Muscle layer of duodenum (tissue), 2 donors: Measurements from ENCODE around the gene PRELID1.

ENCODE experiments used
- H3K27ac ChIP-seq: one replicate; pipeline ENCODE4 v1.7.0; 2013; ENCODE audit warnings: mild to moderate bottlenecking, low read length
- H3K27me3 ChIP-seq: one replicate; pipeline ENCODE4 v1.7.0; 2013; ENCODE audit warnings: low read depth, mild to moderate bottlenecking, control low read depth, low read length
- H3K36me3 ChIP-seq, 2 donors: one replicate each; pipeline ENCODE4 v1.7.0; 2013; ENCODE audit warnings: low read length in 2 of 2, control low read depth in 1 of 2, mild to moderate bottlenecking in 1 of 2; ENCODE audit not compliant: insufficient read depth in 2 of 2, control insufficient read depth in 1 of 2
- H3K4me1 ChIP-seq, 2 donors: one replicate each; pipeline ENCODE4 v1.7.0; 2013; ENCODE audit warnings: low read length in 2 of 2, mild to moderate bottlenecking in 2 of 2, control low read depth in 1 of 2, moderate library complexity in 1 of 2; ENCODE audit not compliant: insufficient read depth in 2 of 2, control insufficient read depth in 1 of 2
- H3K4me3 ChIP-seq, 2 donors: one replicate each; pipeline ENCODE4 v1.7.0; 2013; ENCODE audit warnings: low read length in 2 of 2, low read depth in 1 of 2, mild to moderate bottlenecking in 1 of 2
- H3K9me3 ChIP-seq, 2 donors: one replicate each; pipeline ENCODE4 v1.7.0; 2013; ENCODE audit warnings: low read length in 2 of 2, control low read depth in 1 of 2, mild to moderate bottlenecking in 1 of 2; ENCODE audit not compliant: control insufficient read depth in 1 of 2
- donor health status: healthy.

The PRELID1 gene

DNA sequence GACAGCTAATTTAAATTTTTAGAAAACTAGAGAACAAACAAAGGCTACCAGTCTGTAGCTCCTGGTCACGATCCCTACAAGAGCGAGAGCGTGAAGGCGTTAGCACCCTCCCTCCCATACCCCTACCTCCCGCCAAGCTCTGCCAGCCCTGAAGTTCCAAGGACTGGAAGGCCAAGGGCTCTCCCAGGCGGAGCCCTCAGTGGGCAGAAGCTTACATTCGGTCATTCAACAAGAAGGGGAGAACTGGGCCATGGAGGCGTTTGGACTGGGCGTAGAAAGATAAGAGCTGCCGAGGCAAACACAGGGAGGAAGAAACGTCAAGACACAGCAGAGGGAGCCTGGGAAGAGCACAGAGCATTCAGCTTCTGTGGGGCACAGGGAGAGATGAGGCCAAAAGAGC lies 5.1 kb downstream of the PRELID1 start:
- Histone ChIP-seq H3K36me3 (peaks cover 16 to 28% of the 10 kb centered on the region in 2 donors), H3K4me1 (peaks cover 5 to 41% of the 10 kb centered on the region in 2 donors), H3K4me3 (no peak overlapping the region), H3K9me3 (no peaks in the 10 kb centered on the region), H3K27me3 (no peaks in the 10 kb centered on the region), H3K27ac (no peak overlapping the region)

DNA sequence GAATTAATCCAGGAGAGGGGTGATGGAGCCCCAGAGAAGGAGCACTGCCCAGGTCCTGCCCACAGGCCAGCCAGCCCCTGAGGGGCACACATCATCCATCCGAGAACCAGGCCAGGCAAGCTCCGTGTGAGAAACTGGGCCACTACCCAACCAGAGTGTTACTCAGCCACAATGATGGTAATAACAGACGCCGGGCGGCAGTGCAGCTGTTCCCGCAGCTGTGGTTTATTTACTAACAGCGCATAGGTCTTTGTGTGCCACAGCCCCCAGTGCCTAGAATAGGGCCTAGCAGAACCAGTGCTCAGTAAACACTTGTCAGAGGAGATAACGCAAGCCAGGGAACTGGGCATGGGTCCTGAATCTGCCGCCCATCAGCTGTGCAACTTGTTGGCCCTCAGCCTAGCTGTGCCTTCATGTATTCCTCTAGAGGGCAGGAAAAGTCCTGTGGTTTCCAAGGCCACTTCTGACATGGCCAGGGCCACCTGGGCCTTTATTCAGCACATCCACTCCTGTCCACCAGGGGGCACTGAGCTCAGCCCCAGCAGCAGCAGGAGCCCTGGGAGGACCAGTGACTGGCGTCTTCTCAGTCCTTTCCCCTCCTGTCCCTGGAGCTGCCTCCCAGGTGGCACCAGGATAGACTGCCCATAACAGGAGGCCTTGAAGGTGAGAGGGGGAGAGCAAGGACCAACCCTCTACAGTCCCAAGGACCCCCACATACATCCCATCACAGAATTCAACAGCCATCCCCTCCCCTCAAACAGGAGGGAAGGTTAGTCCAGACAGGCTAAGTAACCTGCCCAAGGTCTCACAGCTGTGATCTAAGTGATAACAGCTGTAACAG lies 6.0 kb downstream of the PRELID1 start:
- no peaks in the 10 kb centered on the region for H3K27me3 ChIP-seq
- peaks cover 0 to 36% of the 10 kb centered on the region in 2 donors for H3K4me1 ChIP-seq
- H3K4me3 ChIP-seq = no peak overlapping the region
- H3K27ac ChIP-seq = no peak overlapping the region
- H3K9me3 ChIP-seq = no peaks in the 10 kb centered on the region
- H3K36me3 ChIP-seq = peaks cover 16 to 28% of the 10 kb centered on the region in 2 donors

DNA sequence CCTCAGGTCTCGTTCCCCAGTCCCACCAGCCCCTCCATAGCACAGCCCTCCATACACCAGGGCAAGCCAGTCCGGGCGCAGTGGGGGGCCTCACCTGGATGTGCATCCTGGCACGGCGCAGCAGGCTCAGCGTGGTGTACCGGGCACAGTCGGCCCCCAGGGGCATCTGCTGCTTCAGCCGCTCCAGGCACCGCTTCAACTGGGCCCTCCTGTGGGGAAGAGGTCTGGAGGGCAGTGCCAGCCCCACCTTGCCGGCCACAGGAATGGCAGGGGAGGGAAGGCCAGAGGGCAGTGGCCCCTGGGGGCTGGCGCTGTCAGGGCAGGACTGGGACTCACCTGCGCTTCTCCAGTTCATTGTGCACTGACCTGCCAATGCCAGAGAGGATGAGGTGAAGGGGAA lies 6.7 kb downstream of the PRELID1 start:
- Histone ChIP-seq H3K27me3 (no peaks in the 10 kb centered on the region), H3K27ac (no peak overlapping the region), H3K36me3 (peaks cover 16 to 22% of the 10 kb centered on the region in 2 donors), H3K9me3 (no peaks in the 10 kb centered on the region), H3K4me1 (peaks cover 0 to 29% of the 10 kb centered on the region in 2 donors), H3K4me3 (no peak overlapping the region)

DNA sequence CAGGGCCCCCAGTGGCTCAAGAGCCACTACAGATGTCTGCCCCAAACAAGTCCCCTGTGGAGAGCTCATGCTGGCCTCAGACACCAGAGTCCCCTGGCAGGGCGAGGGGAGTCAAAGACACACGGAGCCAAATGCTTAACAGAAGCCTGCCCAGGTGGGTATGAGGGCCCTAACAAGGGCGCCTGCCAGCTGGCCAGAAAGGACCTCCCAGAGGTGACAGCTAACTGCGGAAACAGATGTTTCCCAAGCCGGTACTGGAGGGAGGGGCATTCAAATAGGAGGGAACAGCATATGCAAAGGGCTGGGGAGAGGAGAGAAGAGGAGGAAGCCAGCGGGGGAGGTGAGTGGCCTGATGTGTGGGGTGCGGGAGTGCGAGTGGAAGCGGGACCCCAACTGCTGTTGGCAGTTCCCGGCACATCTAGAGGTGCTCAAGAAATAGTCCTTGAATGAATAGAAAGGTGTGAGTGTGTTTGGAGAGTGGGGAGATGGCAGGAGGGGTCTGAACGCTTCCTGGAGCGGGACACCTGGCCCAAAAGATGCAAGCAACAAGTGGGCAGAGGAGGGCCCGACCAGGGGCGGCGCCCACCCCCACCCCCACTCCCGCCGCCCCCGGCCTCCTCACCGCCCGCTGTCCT lies 7.3 kb downstream of the PRELID1 start:
- H3K4me3 ChIP-seq = peak overlapping the region; percentile 30 to 77
- peaks cover 0 to 25% of the 10 kb centered on the region in 2 donors for H3K4me1 ChIP-seq
- H3K27ac ChIP-seq = no peak overlapping the region
- H3K9me3 ChIP-seq = no peaks in the 10 kb centered on the region
- peaks cover 11 to 17% of the 10 kb centered on the region in 2 donors for H3K36me3 ChIP-seq
- no peaks in the 10 kb centered on the region for H3K27me3 ChIP-seq

DNA sequence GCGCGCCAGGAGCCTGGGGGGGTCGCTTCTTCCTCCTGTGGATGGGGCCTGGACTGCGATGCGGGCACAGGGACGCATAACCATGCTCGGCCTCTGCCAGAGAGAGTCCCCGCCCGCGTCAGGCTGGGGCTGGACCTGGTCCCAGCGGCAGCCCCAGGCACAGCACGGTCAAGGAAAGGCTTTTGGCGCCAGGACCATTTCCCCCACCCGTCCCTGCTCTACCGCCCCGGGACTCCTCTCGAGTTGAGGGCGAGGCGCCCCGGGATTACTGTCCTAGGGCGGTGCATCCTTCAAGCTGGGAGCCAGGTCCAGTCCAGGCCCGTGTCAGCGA lies 7.8 kb downstream of the PRELID1 start:
- Histone ChIP-seq H3K4me3 (peak overlapping the region; percentile 48 to 77), H3K9me3 (no peaks in the 10 kb centered on the region), H3K27ac (no peak overlapping the region), H3K4me1 (peaks cover 0 to 25% of the 10 kb centered on the region in 2 donors), H3K27me3 (no peaks in the 10 kb centered on the region), H3K36me3 (peaks cover 6 to 12% of the 10 kb centered on the region in 2 donors)

DNA sequence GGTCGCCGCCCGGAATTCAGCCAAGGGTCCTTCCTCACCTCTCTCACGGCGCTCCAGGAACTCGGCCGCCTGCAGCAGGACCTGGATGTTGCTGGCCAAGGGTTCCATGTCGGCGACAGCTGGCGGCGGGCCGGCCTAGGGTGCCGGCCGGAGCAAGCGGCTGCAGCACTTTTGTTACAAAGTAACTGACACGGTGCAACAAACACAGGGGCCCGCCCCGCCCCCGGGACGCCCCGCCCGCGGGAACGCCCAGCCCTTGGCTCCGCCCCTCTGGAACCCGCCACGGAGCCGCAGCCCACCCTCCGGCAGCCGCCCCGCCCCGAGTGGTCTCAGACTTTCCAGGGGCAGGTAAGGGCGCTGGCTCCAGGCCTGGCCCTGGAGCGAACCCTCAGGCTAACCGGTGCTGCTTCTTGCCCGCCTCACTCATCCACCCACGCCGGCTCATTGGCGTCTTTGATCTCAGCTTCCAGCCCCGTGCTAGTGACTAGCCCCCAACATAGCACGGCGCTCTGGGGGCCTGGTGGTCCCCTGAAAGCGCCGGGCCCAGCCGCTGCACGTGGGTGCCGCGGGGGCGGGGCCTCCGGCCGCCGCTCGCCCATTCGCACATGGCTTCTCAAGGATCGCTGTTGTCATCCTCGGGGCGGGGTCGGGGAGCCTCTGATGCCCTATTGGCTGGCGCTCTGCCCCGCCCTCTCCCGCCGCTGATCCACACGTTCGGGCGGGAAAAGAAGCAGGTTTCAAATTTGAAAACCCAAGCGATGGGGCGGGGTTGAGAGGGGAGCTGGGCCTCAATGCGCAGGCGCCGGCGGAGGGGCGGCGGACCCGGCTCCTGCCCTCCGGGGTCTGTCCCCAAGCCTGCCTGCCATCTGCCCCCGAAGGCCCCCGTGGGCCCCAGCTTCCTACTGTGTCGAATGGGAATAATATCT lies 8.4 kb downstream of the PRELID1 start, which contains the start of gene MXD3:
Gene MXD3, minus strand, starts transcription at position 176 of the 926 bp plus-strand sequence. Its CDS starts 68 bp downstream, at position 108.
- Histone ChIP-seq H3K9me3 (no peaks in the 10 kb centered on the region), H3K27me3 (no peaks in the 10 kb centered on the region), H3K27ac (peak within 1 kb of the TSS; percentile 8), H3K4me3 (peak within 1 kb of the TSS; percentile 48 to 77), H3K4me1 (peaks cover 0 to 25% of the 10 kb centered on the region in 2 donors), H3K36me3 (peaks cover under 1 to 6% of the 10 kb centered on the region in 2 donors)

DNA sequence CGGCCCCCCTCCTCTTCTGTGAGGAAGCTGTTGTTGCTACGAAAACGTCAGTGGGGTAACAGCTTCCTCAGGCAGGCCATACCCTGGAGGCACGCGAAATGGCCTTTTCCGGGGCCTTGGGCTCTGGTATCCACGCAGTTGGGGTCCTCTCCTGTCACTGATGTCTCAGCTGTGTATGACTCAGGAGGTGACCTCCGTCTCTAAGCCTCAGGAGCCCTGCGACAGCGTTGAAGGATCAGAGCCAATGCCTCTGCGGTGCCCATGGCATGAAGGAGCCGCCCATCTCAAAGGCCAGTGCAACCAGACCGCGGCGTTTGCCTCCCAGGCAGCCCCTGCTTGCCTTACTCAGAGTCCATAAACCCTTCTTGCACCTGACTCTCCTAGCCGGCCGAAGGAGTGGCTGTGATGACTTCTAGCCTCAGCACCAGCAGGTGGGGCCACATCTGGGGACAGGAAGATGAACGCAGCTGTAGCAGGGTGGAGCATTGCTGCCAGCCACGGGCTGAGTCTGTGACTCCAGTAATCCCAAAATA lies 9.1 kb downstream of the PRELID1 start:
- H3K36me3 ChIP-seq = no peaks in the 10 kb centered on the region
- peak overlapping the region; percentile 8 for H3K27ac ChIP-seq
- no peaks in the 10 kb centered on the region for H3K27me3 ChIP-seq
- H3K4me3 ChIP-seq = peak overlapping the region in 1 of 2 donors; percentile 77
- H3K9me3 ChIP-seq = no peaks in the 10 kb centered on the region
- H3K4me1 ChIP-seq = peaks cover 0 to 25% of the 10 kb centered on the region in 2 donors

DNA sequence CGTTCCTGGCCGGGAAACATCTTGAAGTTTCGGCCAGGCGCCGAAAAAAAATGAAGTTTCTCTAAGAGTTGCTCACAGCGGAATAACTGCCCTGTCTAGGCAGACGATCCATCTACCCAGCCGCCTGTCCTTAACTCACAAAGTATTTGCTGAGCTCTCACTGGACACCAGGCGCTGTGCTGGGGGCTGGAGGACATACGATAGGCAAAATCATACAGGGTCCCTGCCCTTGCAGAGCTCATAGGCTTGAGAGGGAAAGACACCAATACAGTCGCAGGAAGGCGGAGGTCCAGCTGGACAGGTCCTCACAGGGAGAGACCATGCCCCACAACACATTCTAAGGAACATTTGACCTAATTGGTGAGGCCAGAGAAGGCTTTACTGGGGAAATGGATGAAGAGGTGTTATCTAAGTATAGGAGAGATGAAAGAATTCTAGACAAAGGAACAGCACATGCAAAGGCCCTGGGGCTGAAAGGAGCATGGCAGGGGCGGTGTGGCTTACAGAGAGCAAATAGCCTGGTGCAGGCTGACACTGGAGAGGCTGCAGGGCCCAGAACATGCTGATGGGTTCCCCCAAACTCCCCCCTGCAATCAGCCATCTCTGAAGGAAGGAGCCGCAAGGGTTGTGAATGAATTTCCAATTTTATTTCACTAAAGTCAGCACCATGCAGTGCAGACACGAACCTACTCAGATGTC lies 10.1 kb downstream of the PRELID1 start:
- Histone ChIP-seq H3K27me3 (no peaks in the 10 kb centered on the region), H3K36me3 (no peaks in the 10 kb centered on the region), H3K9me3 (no peaks in the 10 kb centered on the region), H3K4me1 (peaks cover 0 to 25% of the 10 kb centered on the region in 2 donors), H3K27ac (no peak overlapping the region), H3K4me3 (no peak overlapping the region)

DNA sequence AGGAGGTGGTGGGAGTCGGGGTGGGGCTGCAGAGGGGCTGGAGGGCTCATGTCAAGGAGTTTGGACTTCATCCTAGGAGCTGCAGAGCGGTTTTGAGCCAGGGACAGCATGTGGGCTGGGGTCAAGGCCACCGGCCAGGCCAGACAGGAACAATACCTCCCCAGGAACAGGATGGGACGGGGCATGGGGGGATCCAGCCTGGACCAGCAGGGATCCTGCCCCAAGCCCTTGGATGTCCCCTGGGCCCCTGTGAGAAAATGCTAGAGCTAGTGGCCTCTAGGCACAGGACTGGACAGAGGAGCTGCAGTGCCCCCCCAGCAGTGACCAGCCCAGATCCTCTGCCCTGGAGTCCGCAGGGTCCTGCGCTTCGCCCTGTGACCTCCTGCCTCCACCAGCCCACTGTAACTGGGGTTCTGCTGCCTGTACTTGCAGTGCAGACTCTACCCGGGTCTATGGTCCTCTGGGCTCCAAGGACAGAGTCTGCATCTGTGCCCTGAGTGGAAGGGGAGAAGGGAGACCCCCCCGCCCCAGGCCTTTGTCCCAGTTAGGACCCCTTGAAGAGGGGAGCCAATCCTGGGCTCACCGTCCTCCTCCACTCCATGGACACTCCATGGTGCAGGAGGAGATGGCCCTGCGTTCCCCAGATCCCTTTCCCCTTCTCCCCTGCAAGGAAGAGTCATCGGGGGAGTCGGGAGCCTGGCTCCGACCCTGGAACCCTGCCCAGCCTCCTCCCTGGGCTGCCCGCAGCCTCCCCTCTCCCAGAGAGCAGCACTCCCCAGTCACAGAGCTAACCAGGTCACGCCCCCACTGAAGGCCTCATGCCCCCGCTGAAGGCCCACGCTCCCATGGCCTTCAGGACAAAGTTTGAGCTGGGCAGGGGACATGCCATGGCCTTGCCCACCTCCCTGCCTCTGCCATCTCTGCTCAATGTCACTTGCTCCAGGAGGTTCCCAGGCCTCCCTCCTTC lies 11.1 kb downstream of the PRELID1 start:
- Histone ChIP-seq H3K27ac (no peak overlapping the region), H3K4me3 (no peak overlapping the region), H3K9me3 (no peaks in the 10 kb centered on the region), H3K36me3 (no peaks in the 10 kb centered on the region), H3K27me3 (no peaks in the 10 kb centered on the region), H3K4me1 (peaks cover 0 to 25% of the 10 kb centered on the region in 2 donors)

DNA sequence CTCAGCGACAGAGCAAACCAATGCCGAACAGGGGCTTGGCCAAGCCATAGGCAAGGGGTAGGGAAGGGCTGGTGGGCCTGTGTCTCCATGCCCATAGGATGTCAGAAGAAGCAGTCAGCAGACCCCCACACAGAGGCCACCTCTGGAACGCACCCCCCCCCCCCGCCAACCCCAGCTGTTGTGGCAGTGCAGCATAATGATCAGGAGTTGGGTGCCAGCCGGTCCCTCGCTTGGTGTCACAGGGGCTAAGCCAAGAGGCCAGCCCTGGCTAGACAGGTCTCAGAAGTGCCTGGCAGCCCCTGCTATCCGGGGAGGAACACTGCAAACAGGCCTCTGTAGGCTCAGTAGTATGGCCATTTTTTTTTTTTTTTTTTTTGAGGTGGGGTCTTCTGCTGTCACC lies 11.8 kb downstream of the PRELID1 start:
- no peaks in the 10 kb centered on the region for H3K36me3 ChIP-seq
- H3K27me3 ChIP-seq = no peaks in the 10 kb centered on the region
- H3K4me3 ChIP-seq = no peak overlapping the region
- H3K27ac ChIP-seq = no peak overlapping the region
- H3K4me1 ChIP-seq = peaks cover 0 to 25% of the 10 kb centered on the region in 2 donors
- H3K9me3 ChIP-seq = no peaks in the 10 kb centered on the region
